ENCODE measurements around the gene EVX1.

- TF ChIP-seq FOXK2 (IDR thresholded peaks at IDR 0.05), result no peak
- TF ChIP-seq ZNF384 (IDR thresholded peaks at IDR 0.05), result no peak
- TF ChIP-seq HDGF (IDR thresholded peaks at IDR 0.05; ENCODE audit: borderline replicate concordance), result no peak
- no peak for TF ChIP-seq SP1 (IDR thresholded peaks at IDR 0.05)
- TF ChIP-seq NFRKB (IDR thresholded peaks at IDR 0.05), result no peak
- no peak for TF ChIP-seq ELF4 (IDR thresholded peaks at IDR 0.05)
- no peak for TF ChIP-seq FOXM1 (IDR thresholded peaks at IDR 0.05; ENCODE audit: borderline replicate concordance)
Measured at GRCh38 chr7:27237735-27238334, 4.8 kb upstream of the EVX1 start.

Measured in HEK293T (cell line).